Astrocyte (in vitro differentiated cells and primary cell): ENCODE results near the gene SFT2D1.

Source experiments
- CTCF ChIP-seq: IDR thresholded peaks from 2 replicates; pipeline ENCODE4 v1.5.1; 2011; ENCODE audit warnings: low read depth, mild to moderate bottlenecking, inconsistent platforms, low read length, moderate library complexity; ENCODE audit not compliant: insufficient read depth
- EZH2 ChIP-seq: IDR thresholded peaks from 2 replicates; pipeline ENCODE4 v1.6.1; 2012; ENCODE audit warnings: mild to moderate bottlenecking, low read length, inconsistent platforms; ENCODE audit not compliant: insufficient read depth

GRCh38 chr6:166279393-166279679 is 63.0 kb downstream of the SFT2D1 start:
- TF ChIP-seq CTCF (no peak), EZH2 (no peak)
